Measurements from ENCODE around the gene BSN.
"Not testable (repeated sequence)": the region's sequence is repeated elsewhere in the genome, so short reads cannot be mapped to it uniquely, and the experiment has no call there.

Gene BSN

GRCh38 chr3:49535971-49536874 lies 18.1 kb upstream of the BSN start:
- no peak for DNase-seq

- DNase-seq: no peak
Observed at GRCh38 chr3:49536875-49537533, 17.3 kb upstream of the BSN start.

- DNase-seq: peak; percentile 89
Observed at GRCh38 chr3:49539659-49540560, 14.4 kb upstream of the BSN start.

GRCh38 chr3:49552087-49552486 lies 2.2 kb upstream of the BSN start:
- DNase-seq: no peak

- no peak for DNase-seq
Observed at GRCh38 chr3:49553324-49553691, 969 bp upstream of the BSN start.

GRCh38 chr3:49554633-49555265 lies 472 bp downstream of the BSN start:
- DNase-seq: no peak

GRCh38 chr3:49556500-49557275 lies 2.4 kb downstream of the BSN start:
- DNase-seq: no peak

GRCh38 chr3:49563040-49563578 lies 8.8 kb downstream of the BSN start:
- no peak for DNase-seq

- no peak for DNase-seq
Observed at GRCh38 chr3:49563766-49564165, 9.5 kb downstream of the BSN start.

- DNase-seq: no peak
Observed at GRCh38 chr3:49566312-49566711, 12.0 kb downstream of the BSN start.

- DNase-seq: no peak
Observed at GRCh38 chr3:49567406-49567805, 13.1 kb downstream of the BSN start.

GRCh38 chr3:49568965-49569364 lies 14.7 kb downstream of the BSN start:
- DNase-seq: no peak

GRCh38 chr3:49570028-49570654 lies 15.9 kb downstream of the BSN start:
- DNase-seq: no peak

- no peak for DNase-seq
Observed at GRCh38 chr3:49582177-49582576, 27.9 kb downstream of the BSN start.

- DNase-seq: not testable (repeated sequence)
Observed at GRCh38 chr3:49585261-49585755, 31.0 kb downstream of the BSN start.

GRCh38 chr3:49591615-49592014 lies 37.3 kb downstream of the BSN start:
- DNase-seq: no peak

- no peak for DNase-seq
Observed at GRCh38 chr3:49593041-49593440, 38.8 kb downstream of the BSN start.

GRCh38 chr3:49600781-49601180 lies 46.5 kb downstream of the BSN start:
- DNase-seq: no peak

GRCh38 chr3:49601358-49602048 lies 47.2 kb downstream of the BSN start:
- DNase-seq: no peak

- DNase-seq: no peak
Observed at GRCh38 chr3:49602049-49602554, 47.8 kb downstream of the BSN start.

Measured in NCI-H226 (cell line).